GM18873 (cell line): ENCODE measurements around the gene ASCC1.
"Not testable (repeated sequence)": the region's sequence is repeated elsewhere in the genome, so short reads cannot be mapped to it uniquely, and the experiment has no call there.

Experiments
- ATAC-seq: cut with Tn5 transposase; IDR thresholded peaks from one replicate; pipeline ENCODE4 v1.9.1; 2021; ENCODE audit warnings: mild to moderate bottlenecking, moderate library complexity, moderate number of reproducible peaks; ENCODE audit not compliant: unreplicated experiment, low FRiP score

The ASCC1 gene

GRCh38 chr10:72249176-72249862 lies 33.2 kb upstream of the ASCC1 start:
- not testable (repeated sequence) for ATAC-seq

GRCh38 chr10:72248468-72249151 lies 32.5 kb upstream of the ASCC1 start:
- ATAC-seq, result peak; percentile 92

GRCh38 chr10:72245949-72246525 lies 30.0 kb upstream of the ASCC1 start:
- ATAC-seq, result no peak

GRCh38 chr10:72244573-72245038 lies 28.5 kb upstream of the ASCC1 start:
- no peak for ATAC-seq

- no peak for ATAC-seq
Measured at GRCh38 chr10:72243822-72244437, 27.9 kb upstream of the ASCC1 start.

- ATAC-seq, result no peak
Measured at GRCh38 chr10:72242675-72243074, 26.6 kb upstream of the ASCC1 start.

- no peak for ATAC-seq
Measured at GRCh38 chr10:72241691-72242252, 25.7 kb upstream of the ASCC1 start.

- no peak for ATAC-seq
Measured at GRCh38 chr10:72240371-72240770, 24.3 kb upstream of the ASCC1 start.

GRCh38 chr10:72239409-72239808 lies 23.3 kb upstream of the ASCC1 start:
- no peak for ATAC-seq

GRCh38 chr10:72238392-72239175 lies 22.5 kb upstream of the ASCC1 start:
- no peak for ATAC-seq

GRCh38 chr10:72235544-72236279 lies 19.6 kb upstream of the ASCC1 start:
- no peak for ATAC-seq

GRCh38 chr10:72234560-72235095 lies 18.6 kb upstream of the ASCC1 start:
- ATAC-seq, result no peak

GRCh38 chr10:72233621-72234020 lies 17.5 kb upstream of the ASCC1 start:
- ATAC-seq, result no peak

GRCh38 chr10:72229261-72230251 lies 13.5 kb upstream of the ASCC1 start:
- ATAC-seq, result no peak

- no peak for ATAC-seq
Measured at GRCh38 chr10:72228318-72228751, 12.3 kb upstream of the ASCC1 start.

- ATAC-seq, result no peak
Measured at GRCh38 chr10:72227826-72228225, 11.8 kb upstream of the ASCC1 start.

GRCh38 chr10:72226418-72227027 lies 10.4 kb upstream of the ASCC1 start:
- ATAC-seq, result no peak

GRCh38 chr10:72224191-72224590 lies 8.1 kb upstream of the ASCC1 start:
- not testable (repeated sequence) for ATAC-seq
